ENCODE results near the gene XK.
"Not testable (repeated sequence)": the region's sequence is repeated elsewhere in the genome, so short reads cannot be mapped to it uniquely, and the experiment has no call there.

The XK gene

GRCh38 chrX:37757082-37757481 is 71.5 kb downstream of the XK start:
- FAIRE-seq = no peak

DNA sequence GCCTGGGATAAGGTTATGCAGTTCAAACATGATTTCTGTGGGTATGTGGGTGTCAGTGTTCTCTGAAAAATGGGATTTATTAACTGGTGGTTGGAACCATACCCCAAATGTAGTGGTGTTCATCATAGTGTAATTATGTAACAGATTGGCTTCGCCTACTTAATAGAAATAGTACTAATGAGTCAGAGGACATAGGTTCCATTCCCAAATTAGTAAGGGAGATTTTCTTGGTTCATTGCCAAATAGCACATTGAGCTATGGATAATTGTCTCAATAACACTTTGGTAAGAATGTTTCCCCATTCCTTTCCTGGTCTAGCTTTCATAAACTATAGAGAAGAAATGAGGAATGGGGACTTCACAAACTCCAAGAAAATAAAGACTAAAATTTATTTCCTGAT is 73.8 kb downstream of the XK start:
- FAIRE-seq = no peak

DNA sequence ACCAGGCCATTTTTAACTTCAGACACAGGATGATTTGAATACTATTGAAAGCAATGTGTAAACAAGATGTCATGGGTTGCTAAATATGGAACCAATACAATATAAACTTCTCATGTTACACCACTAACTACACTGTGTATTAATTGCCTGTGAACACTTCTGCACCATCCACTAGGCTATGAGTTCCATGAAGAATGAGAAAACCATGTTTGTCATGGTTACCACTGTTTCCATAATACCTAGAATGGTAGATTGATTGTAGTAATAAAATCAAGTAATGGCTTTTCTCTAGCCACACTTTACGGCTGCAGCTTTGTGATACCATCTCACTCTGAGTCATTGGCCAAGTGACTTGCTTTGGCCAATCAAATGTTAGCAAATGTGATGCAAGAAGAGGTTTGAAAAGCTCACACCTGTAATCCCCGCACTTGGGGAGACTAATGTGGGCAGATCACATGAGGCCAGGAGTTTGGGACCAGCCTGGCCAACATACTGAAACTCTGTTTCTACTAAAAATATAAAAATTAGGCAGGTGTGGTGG is 74.4 kb downstream of the XK start:
- no peak for FAIRE-seq

GRCh38 chrX:37763400-37763799 is 77.8 kb downstream of the XK start:
- no peak for FAIRE-seq

- FAIRE-seq = no peak
These were observed 79.9 kb downstream of the XK start for GRCh38 chrX:37765507-37765906.

GRCh38 chrX:37767430-37767829 is 81.8 kb downstream of the XK start:
- no peak for FAIRE-seq

DNA sequence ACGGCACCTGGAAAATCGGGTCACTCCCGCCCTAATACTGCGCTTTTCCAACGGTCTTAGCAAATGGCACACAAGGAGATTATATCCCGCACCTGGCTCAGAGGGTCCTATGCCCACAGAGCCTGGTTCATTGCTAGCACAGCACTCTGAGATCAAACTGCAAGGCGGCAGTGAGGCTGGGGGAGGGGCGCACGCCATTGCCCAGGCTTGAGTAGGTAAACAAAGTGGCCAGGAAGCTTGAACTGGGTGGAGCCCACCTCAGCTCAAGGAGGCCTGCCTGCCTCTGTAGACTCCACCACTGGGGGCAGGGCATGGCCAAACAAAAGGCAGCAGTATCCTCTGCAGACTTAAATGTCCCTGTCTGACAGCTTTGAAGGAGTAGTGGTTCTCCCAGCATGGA is 83.3 kb downstream of the XK start:
- FAIRE-seq = not testable (repeated sequence)

DNA sequence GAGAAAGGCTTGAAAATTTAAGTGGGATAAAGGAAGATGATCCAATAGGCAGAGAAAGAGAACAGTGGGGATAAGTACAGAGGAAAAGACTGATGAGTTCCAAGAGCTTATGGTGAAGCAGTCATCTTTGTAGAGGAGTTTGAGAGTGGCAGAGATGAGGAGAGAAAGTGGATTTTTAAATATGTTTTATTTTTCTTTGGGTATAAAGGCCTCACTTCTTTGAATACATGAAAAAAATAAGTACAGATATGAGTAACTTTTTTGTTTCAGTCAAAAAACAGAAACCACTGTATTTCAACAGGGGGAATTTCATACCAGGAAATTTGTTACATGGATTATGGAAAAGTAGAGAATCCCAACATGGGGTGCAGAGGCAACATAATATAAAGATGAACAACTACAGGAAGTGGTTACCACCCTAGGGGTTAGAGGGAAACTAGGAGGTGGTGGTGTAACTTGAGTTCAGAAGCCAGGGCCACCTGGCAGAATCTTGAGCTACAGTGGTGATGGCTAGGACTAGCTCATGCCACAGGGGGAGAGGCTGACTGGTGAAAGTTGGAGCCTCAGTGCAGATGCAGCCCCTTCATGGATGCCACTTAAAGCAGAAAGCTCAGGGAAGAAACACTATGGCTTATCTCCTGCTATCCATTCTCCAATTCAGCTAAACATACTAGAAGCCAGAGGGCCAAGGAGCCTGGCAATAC is 90.8 kb downstream of the XK start:
- no peak for FAIRE-seq

GRCh38 chrX:37776987-37777325 is 91.4 kb downstream of the XK start:
- no peak for FAIRE-seq

DNA sequence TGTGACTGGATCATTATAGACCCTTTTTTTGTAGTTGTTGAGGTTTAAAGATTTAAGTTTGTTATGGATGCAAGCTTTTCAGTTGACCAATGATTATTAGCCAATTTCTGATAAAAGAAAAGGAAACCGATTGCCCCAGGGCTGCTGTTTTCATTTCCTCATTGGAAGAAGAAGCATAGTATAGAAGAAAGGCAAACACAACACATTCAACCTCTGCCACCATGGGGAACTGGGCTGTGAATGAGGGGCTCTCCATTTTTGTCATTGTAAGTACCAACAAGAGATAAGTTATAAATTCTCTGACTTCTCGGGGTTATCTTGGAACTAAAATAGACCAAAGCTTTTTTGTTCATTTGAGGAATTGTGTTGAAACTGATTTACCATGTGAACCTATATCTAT is 94.3 kb downstream of the XK start, which contains the start of gene CYBB:
CYBB (plus strand) TSS at position 203 of the 400 bp plus-strand sequence; CDS start at position 222, 19 bp downstream.
- no peak for FAIRE-seq

GRCh38 chrX:37781081-37781480 is 95.5 kb downstream of the XK start:
- FAIRE-seq = no peak

All from G401.6 (cell line).